ENCODE measurements around the gene ACY1.
"Not testable (repeated sequence)": the region's sequence is repeated elsewhere in the genome, so short reads cannot be mapped to it uniquely, and the experiment has no call there.

The ACY1 gene

DNA sequence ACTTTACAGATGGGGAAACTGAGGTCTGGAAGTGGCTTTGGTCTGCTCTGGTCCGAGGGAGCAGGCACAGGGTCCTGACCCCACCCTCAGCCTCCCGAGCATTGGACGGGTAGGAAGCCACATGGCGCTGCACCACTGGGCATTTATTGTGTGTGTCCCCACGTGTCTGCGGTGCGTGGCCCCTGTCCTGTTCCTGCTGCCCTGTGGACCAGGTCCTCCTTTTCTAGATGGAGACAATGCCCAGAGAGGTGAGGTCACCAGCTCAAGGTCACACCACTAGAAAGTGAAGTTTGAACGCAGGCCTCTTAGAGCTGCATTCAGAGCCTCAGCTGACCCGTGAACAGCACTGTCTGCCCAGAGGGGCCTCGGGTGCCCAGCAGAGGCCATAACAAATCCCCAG is 46.2 kb downstream of the ACY1 start:
- no peak for DNase-seq (ENCODE audit: low spot score)
- no peak overlapping the region for H3K27ac ChIP-seq

DNA sequence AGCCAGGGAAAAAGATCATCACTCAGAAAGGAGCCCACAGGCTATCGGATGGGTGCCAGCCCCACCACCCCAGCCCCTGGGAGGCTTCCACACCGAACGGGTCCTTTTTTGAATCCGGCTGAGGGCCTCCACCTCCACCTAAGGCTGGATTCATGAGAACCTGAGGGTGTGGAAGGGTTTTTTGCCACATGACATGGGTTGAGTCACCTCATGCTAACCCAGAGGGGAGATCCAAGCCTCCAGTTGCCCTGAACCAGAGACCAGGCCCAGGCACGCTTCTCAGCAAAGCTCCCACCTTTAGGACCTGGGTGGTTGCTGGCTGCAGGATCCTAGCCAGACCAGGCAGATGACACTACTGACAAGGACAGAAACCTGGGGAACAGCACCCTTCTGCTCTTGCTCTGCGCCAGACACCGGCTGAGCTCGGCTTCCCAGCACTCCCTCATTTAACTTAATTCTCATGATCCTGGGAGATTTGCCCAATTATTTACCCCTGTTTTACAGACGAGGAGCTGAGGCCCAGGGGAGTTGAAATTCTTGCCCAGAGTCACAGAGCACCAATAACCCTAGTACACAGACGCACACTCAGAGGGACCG is 47.5 kb downstream of the ACY1 start:
- DNase-seq (ENCODE audit: low spot score), result no peak
- Histone ChIP-seq H3K4me3 (no peak overlapping the region), H3K27ac (no peak overlapping the region)
- TF ChIP-seq, protein P1, sequence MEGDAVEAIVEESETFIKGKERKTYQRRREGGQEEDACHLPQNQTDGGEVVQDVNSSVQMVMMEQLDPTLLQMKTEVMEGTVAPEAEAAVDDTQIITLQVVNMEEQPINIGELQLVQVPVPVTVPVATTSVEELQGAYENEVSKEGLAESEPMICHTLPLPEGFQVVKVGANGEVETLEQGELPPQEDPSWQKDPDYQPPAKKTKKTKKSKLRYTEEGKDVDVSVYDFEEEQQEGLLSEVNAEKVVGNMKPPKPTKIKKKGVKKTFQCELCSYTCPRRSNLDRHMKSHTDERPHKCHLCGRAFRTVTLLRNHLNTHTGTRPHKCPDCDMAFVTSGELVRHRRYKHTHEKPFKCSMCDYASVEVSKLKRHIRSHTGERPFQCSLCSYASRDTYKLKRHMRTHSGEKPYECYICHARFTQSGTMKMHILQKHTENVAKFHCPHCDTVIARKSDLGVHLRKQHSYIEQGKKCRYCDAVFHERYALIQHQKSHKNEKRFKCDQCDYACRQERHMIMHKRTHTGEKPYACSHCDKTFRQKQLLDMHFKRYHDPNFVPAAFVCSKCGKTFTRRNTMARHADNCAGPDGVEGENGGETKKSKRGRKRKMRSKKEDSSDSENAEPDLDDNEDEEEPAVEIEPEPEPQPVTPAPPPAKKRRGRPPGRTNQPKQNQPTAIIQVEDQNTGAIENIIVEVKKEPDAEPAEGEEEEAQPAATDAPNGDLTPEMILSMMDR (IDR thresholded peaks at IDR 0.05), result no peak

More for the DNA sequence above, 46.2 kb downstream of the ACY1 start:
- no peak overlapping the region for H3K4me3 ChIP-seq
- TF ChIP-seq, protein P1 (IDR thresholded peaks at IDR 0.05), result no peak

DNA sequence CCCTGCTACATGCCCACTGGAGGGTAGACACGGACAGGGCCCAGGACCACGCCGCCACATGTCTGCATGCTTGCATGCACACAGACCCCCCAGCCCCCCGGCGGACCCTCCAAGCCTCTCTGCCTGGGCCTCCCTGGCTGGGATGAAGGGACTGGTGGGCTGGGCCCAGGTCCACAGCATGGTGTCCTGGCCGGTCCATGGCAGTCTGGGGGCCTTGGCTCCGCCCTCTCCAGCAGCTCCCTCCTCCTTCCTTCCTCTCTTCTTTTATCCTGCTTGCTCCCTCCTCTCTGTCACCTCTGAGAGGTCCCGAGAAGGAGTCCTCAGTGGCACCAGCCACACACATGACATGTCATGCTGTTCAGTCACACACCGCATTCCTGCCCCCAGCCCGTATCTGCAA is 48.6 kb downstream of the ACY1 start:
- no peak for DNase-seq (ENCODE audit: low spot score)
- H3K27ac ChIP-seq, result no peak overlapping the region
- no peak overlapping the region for H3K4me3 ChIP-seq
- TF ChIP-seq, protein P1 (IDR thresholded peaks at IDR 0.05), result no peak

DNA sequence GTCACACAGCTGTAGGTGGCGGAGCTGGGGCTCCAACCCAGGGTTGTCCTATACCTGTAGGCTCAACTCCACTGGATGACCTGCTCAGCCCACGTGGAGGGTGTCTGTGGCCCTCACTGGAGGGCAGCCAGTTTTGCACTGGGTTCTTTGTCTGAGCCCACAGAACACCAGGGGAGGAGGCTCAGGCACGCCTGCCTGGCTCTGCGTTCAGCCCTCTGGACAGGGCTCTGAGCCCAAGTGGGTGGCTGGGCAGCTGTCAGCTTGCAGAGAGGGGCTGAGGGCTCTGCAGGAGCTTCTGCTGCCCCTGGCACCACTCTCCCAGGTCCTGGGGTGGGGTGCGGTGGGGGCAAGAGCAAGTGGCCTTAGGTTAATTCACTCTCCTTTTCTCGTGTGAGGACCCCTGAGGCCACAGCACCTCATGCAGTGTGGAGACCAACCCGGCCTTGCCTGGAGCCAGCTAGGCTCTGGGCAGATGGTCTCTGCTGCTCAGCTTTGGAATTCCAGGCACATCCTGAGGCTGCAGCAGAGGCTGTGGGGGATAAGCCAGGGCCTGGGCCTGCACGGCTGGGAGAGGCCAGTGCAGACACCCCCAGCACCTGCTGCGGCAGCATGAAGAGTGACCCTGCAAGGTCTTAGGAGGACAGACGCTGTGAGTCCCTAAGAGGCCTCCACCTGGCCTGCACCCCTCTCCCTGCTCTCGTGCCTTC is 49.5 kb downstream of the ACY1 start:
- no peak for DNase-seq (ENCODE audit: low spot score)
- TF ChIP-seq, protein P1 (IDR thresholded peaks at IDR 0.05), result no peak
- Histone ChIP-seq H3K4me3 (no peak overlapping the region), H3K27ac (no peak overlapping the region)

DNA sequence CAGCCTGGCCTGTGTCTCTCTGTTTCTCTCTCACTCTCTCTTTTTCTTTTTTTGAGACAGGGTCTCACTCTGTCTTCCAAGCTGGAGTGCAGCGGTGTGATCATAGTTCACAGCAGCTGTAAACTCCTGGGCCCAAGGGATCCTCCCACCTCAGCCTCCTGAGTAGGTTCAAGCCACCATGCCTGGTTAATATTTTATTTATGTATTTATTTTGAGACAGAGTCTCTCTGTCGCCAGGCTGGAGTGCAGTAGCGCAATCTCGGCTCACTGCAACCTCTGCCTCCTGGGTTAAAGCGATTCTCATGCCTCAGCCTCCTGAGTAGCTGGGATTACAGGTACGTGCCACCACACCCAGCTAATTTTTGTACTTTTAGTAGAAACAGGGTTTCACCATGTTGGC is 50.4 kb downstream of the ACY1 start:
- not testable (repeated sequence) for DNase-seq (ENCODE audit: low spot score); H3K4me3 ChIP-seq; H3K27ac ChIP-seq

DNA sequence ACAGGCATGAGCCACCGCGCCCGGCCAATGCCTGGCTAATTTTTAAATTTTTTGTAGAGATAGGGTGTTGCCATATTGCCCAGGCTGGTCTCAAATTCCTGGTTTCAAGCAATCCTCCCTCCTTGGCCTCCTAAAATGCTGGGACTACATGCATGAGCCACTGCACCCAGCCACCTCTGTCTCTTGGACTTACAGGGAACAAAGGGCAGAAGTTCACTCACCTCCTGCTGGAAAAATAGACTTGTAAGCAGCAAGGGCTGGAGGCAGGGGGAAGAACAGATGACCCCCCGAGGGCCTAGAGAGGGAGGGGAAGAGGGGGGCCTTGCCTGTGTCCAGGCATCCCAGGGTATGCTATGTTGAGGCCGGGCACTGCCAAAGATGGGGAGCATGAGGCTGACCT is 50.9 kb downstream of the ACY1 start:
- Histone ChIP-seq H3K4me3 (no peak overlapping the region), H3K27ac (no peak overlapping the region)
- TF ChIP-seq, protein P1 (IDR thresholded peaks at IDR 0.05), result no peak
- no peak for DNase-seq (ENCODE audit: low spot score)

DNA sequence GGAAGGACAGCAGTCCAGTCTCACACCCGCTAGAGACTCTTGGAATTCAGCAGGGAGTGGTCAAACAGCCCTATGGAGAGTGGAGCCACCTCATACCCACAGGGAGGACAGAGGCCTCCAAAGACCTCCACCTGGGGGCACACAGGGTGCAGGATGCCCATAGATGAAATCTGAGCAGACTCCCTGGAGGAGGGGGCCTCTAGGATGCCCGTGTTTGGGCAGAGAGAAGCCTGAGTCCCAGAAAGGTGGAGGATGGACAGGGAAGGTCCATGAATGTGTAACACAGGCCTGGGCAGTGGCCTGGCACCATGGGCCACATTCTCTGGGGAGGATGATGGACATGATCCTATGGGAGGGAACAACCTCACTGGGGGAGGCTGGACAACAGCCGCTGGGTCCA is 51.3 kb downstream of the ACY1 start:
- TF ChIP-seq, protein P1 (IDR thresholded peaks at IDR 0.05), result no peak
- H3K4me3 ChIP-seq, result no peak overlapping the region
- no peak overlapping the region for H3K27ac ChIP-seq
- DNase-seq (ENCODE audit: low spot score), result no peak
